Measurements from ENCODE around the gene TMEM120B.

TMEM120B gene

DNA sequence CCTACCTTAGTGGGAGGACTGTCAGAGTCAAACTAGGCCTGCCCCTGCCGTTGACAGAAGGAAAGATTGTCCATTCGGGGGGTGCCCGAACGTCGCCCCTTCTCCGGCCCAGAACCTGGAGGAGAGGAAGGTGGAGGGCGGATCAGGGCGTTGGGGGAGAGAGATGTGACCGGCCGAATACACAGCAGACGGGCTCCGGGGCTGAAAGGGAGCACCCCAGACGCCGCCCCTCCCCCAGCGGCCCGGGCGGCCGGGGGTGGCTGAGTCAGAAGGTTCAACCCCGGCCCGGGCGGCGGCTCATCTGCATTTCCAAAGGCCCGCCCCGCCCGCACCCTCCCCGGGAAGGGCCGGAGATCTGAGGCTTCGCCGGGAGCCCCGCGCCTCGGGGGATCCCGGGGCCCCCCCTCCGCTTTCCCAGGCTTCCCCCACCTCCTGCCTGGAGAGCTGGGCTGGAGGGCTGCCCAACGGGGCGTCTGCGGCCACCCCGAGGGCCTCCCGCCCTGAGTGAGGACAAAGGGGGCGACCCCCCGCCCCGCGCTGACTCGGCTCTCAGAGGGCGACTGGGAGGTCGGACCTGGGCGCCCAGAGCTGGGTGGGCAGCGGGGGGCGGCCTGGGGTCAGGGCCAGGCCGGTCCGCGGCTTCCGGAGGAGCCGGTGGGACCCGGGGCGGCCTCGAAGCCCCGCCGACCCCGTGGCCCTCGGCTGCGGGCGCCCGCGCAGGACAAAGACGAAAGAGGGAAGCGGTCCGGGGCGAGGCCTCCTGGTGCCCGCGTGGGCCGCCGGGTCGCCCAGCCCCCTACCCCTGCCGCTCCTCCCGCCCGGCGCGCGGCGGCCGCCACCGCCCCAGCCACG, 87.5 kb downstream of the TMEM120B start:
- in situ Hi-C loops (cut with MboI; ENCODE audit: low sequenced_read_pairs, unreplicated experiment), result no loop called here
- TF ChIP-seq, protein P1, sequence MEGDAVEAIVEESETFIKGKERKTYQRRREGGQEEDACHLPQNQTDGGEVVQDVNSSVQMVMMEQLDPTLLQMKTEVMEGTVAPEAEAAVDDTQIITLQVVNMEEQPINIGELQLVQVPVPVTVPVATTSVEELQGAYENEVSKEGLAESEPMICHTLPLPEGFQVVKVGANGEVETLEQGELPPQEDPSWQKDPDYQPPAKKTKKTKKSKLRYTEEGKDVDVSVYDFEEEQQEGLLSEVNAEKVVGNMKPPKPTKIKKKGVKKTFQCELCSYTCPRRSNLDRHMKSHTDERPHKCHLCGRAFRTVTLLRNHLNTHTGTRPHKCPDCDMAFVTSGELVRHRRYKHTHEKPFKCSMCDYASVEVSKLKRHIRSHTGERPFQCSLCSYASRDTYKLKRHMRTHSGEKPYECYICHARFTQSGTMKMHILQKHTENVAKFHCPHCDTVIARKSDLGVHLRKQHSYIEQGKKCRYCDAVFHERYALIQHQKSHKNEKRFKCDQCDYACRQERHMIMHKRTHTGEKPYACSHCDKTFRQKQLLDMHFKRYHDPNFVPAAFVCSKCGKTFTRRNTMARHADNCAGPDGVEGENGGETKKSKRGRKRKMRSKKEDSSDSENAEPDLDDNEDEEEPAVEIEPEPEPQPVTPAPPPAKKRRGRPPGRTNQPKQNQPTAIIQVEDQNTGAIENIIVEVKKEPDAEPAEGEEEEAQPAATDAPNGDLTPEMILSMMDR (IDR thresholded peaks at IDR 0.05; ENCODE audit: borderline replicate concordance, control extremely low read depth, extremely low read depth, insufficient read depth, missing control alignments), result no peak
- DNase-seq (ENCODE audit: low spot score), result peak; percentile 82

DNA sequence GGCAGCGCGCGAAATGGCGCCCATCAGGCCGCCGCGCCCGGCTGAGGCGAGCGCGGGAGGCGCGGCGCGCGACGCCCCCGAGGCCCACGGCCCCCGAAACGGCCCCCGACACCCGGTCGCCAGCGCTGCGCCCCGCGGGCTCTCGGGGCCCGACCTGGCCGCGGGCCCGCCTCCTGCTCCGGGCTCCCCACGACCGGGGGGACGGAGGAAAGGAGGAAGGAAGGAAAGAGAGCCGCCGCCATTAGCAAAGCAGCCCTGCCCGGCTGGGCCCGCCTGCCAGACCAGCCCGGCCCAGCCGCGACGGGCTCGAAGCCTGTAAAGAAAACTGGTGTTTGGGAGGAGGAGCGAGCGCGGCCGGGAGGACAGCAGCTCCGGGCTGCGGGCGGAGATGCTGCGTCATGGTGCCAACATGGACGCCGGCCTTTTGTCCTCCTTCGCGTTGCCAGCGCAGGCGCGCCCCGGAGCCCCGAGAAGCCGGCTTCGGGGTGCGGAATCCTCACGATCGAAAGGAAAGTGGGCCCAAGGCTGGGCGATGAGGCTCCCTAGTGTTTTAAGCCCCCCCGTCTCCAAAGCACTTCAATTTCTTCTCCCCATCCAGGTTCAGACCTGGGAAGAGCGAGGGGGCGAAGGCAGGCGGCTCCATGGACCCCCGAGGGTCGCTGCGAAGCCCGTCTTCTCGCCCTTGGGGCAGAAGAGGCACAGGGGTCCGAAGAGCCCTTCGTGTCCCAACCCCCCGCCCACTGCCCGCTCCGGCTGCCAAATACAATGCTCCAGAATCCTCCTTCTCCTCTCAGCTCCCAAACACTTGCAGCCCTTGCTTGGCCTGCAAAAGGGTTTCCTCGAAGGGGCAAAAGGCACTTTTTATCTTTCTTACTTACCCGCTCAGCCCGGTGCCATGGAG, 88.4 kb downstream of the TMEM120B start:
- TF ChIP-seq, protein P1 (IDR thresholded peaks at IDR 0.05; ENCODE audit: borderline replicate concordance, control extremely low read depth, extremely low read depth, insufficient read depth, missing control alignments), result no peak
- no peak for DNase-seq (ENCODE audit: low spot score)
- in situ Hi-C loops (cut with MboI; ENCODE audit: low sequenced_read_pairs, unreplicated experiment), result no loop called here

DNA sequence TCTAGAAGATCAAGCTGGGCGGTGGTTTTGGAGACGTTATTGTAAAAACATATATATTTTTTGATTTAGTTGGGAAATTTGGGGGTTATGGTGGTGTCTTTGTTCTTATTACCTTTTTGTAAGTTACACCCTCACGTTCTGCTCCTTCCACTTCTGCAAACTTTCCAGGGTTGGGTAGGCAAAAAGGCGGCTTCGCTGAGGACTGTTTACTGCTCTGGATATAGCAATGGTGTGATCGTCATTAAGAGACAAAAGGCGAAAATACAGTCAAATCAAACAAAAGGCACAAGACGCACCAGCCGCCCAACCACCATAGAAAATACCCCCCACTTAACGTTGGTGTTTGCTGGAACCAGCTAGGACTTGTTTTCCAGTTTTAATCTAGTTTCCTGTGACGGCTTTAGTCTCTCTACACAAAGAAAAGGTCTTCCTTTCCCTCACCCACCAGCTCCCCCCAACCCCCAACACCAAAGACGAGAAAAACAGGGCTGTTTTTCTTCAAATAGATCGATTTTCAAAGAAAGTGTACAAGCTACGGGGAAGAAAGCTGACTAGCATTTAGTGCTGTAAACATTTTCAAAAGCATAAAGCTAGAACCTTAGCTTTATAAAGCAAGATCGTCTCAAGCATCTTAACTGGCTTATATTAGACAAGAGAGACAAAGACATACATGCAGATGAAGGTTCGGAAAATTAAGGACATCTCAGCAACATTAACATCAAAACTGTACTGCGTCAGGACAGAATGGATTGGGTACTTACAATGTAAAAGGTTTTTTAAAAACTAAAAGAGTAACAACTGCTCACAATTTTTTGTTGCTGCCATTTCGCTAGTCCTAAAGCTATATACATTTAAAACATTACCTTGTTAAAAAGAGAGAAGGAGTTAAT, 89.3 kb downstream of the TMEM120B start:
- DNase-seq (ENCODE audit: low spot score), result no peak
- TF ChIP-seq, protein P1 (IDR thresholded peaks at IDR 0.05; ENCODE audit: borderline replicate concordance, control extremely low read depth, extremely low read depth, insufficient read depth, missing control alignments), result no peak
- in situ Hi-C loops (cut with MboI; ENCODE audit: low sequenced_read_pairs, unreplicated experiment), result no loop called here

DNA sequence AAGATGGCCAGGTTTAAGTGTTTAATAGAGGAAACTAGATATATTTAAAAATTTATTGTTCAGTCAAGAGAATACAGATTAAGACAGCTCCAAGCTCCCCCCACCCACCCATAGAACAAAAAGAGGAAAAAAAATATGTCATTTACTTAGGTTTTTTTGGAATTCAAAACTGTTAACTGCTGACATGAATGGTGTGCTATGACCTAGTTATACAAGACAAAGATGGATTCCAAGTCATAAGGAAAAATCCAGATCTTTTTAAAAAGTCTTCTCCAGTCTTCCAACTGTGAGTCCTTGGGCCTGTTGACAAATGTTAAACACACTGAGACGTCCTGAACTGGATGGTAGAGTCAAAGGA, 89.9 kb downstream of the TMEM120B start:
- TF ChIP-seq, protein P1 (IDR thresholded peaks at IDR 0.05; ENCODE audit: borderline replicate concordance, control extremely low read depth, extremely low read depth, insufficient read depth, missing control alignments), result no peak
- no peak for DNase-seq (ENCODE audit: low spot score)
- in situ Hi-C loops (cut with MboI; ENCODE audit: low sequenced_read_pairs, unreplicated experiment), result no loop called here

DNA sequence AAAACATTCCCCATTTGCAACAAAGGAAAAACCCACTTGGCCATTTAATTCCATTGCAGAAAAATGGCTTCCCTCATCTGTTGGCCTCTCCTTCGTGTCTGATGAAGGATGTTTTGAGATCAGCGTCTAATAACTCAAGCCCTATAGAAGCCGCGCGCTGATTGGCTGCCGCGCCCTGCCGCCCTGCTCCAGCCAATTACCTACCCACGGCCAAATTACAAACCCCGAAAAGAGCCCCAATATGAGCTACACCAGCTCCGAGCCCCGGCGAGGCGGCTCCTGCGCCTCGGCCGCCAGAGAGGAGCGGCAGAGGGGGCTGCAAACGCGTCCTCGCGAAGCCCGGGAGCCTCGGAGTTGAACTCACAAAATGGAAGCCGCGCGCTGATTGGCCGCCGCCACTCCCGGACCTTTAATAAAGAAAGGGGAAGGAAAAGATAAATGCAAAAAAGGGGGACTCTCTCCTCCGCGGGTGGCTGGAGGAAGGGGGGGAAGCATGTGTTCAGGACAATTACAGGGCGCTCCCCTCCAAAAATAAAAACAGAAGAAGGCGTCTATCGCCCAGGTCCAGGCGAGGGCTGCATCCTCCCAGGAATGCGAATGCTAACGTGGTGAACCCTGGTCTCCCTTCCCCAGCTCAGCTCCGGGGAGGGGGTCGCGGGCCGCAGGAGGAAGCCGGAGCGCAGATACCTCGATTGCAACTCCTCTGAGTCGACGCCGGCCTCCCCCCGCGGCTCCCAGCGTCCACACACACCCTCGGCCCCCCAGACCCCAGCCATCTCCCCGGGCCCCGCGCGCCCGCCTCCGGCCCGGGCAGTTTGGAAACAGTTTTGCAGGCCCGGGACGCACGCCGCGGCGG, 90.5 kb downstream of the TMEM120B start:
- DNase-seq (ENCODE audit: low spot score), result peak; percentile 90
- TF ChIP-seq, protein P1 (IDR thresholded peaks at IDR 0.05; ENCODE audit: borderline replicate concordance, control extremely low read depth, extremely low read depth, insufficient read depth, missing control alignments), result no peak
- in situ Hi-C loops (cut with MboI; ENCODE audit: low sequenced_read_pairs, unreplicated experiment), result no loop called here

All from GM13976 (cell line).